AML-193 (cell line): Measurements from ENCODE around the gene PER2.

Experiments
- DNase-seq, 2 experiments: peaks; one replicate each; lab custom pipeline; 2025; lab: John Stamatoyannopoulos, UW

Gene PER2

GRCh38 chr2:238263204-238264071 is 25.0 kb downstream of the PER2 start:
- peak; percentile 76 to 80 for DNase-seq

GRCh38 chr2:238262496-238263122 is 25.8 kb downstream of the PER2 start:
- DNase-seq, result no peak

- no peak for DNase-seq
Measured at GRCh38 chr2:238261718-238262375, 26.6 kb downstream of the PER2 start.

GRCh38 chr2:238260883-238261282 is 27.5 kb downstream of the PER2 start:
- DNase-seq, result no peak

- DNase-seq, result no peak
Measured at GRCh38 chr2:238259061-238260020, 29.1 kb downstream of the PER2 start.

- no peak for DNase-seq
Measured at GRCh38 chr2:238257786-238258700, 30.4 kb downstream of the PER2 start.

- DNase-seq, result peak; percentile 79
Measured at GRCh38 chr2:238256594-238257104, 31.8 kb downstream of the PER2 start.

GRCh38 chr2:238256111-238256510 is 32.3 kb downstream of the PER2 start:
- no peak for DNase-seq

GRCh38 chr2:238255636-238256035 is 32.8 kb downstream of the PER2 start:
- DNase-seq, result no peak

GRCh38 chr2:238255151-238255551 is 33.3 kb downstream of the PER2 start:
- no peak for DNase-seq

- no peak for DNase-seq
Measured at GRCh38 chr2:238254095-238254723, 34.2 kb downstream of the PER2 start.

GRCh38 chr2:238252766-238253630 is 35.4 kb downstream of the PER2 start:
- no peak for DNase-seq

GRCh38 chr2:238251986-238252385 is 36.4 kb downstream of the PER2 start:
- no peak for DNase-seq

- no peak for DNase-seq
Measured at GRCh38 chr2:238251331-238251730, 37.1 kb downstream of the PER2 start.

GRCh38 chr2:238250896-238251295 is 37.5 kb downstream of the PER2 start:
- DNase-seq, result no peak

- DNase-seq, result no peak
Measured at GRCh38 chr2:238247841-238248453, 40.5 kb downstream of the PER2 start.

GRCh38 chr2:238247002-238247822 is 41.2 kb downstream of the PER2 start:
- DNase-seq, result peak; percentile 22 to 25

GRCh38 chr2:238244151-238244550 is 44.3 kb downstream of the PER2 start:
- DNase-seq, result no peak
